Measurements from ENCODE around the gene FARS2.

DNA sequence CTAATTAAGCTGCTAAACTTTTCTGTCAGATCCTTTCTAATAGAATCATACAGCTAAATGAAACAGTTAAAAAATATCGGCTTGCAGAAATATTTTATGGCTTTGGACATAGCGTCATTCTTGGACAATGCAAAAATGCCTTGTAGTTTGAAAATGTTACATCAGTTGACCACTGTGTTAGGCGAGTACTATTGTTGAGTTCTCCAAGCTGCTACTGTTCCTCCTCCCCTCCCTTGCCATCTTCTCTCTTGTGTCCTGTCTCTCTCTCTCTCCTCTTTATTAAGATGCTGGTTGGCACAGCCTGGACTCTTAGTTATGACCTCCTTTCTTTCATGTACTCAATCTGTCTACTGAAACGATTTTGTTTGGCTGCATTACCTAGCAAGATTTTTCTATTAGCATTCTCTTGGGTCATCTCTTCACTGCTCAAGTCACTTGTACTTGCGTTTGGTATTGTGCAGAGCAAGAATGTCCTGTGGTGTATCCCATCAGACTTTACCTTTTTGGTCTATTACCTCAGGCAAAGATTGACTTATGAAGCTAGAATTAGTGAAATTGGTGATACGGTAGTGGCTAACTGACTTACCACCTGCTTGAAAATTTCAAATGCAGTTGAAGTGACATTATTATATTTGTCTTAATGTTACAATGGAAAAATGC lies 127.9 kb downstream of the FARS2 start:
- TF ChIP-seq, protein P1, sequence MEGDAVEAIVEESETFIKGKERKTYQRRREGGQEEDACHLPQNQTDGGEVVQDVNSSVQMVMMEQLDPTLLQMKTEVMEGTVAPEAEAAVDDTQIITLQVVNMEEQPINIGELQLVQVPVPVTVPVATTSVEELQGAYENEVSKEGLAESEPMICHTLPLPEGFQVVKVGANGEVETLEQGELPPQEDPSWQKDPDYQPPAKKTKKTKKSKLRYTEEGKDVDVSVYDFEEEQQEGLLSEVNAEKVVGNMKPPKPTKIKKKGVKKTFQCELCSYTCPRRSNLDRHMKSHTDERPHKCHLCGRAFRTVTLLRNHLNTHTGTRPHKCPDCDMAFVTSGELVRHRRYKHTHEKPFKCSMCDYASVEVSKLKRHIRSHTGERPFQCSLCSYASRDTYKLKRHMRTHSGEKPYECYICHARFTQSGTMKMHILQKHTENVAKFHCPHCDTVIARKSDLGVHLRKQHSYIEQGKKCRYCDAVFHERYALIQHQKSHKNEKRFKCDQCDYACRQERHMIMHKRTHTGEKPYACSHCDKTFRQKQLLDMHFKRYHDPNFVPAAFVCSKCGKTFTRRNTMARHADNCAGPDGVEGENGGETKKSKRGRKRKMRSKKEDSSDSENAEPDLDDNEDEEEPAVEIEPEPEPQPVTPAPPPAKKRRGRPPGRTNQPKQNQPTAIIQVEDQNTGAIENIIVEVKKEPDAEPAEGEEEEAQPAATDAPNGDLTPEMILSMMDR (IDR thresholded peaks at IDR 0.05), result no peak
- no peak for TF ChIP-seq POLR2A (IDR thresholded peaks at IDR 0.05)
